ENCODE measurements around the gene TBCEL.

The TBCEL gene

GRCh38 chr11:120998581-120998980 is 25.3 kb upstream of the TBCEL start:
- Histone ChIP-seq H3K4me3 (replicated peaks; ENCODE audit: insufficient read depth, low read length) (no peak overlapping the region), H3K27me3 (ENCODE audit: insufficient read depth, poor library complexity, severe bottlenecking) (peaks cover 15% of the 10 kb centered on the region), H3K27ac (replicated peaks) (no peak overlapping the region)
- no peak for TF ChIP-seq CTCF (IDR thresholded peaks at IDR 0.05; ENCODE audit: insufficient read depth, low read length)
- no peak for TF ChIP-seq SPI1 (IDR thresholded peaks at IDR 0.05; ENCODE audit: borderline replicate concordance, low read depth)
- TF ChIP-seq REST (IDR thresholded peaks at IDR 0.05; ENCODE audit: insufficient replicate concordance, low read depth), result no peak
- TF ChIP-seq POLR2AphosphoS5 (IDR thresholded peaks at IDR 0.05; ENCODE audit: low read depth), result no peak
- TF ChIP-seq GABPA (IDR thresholded peaks at IDR 0.05; ENCODE audit: low read depth), result no peak
- DNase-seq (ENCODE audit: low read depth in 1 of 2, low spot score in 1 of 2), result no peak

- Histone ChIP-seq H3K27me3 (ENCODE audit: insufficient read depth, poor library complexity, severe bottlenecking) (peaks cover 7% of the 10 kb centered on the region), H3K4me3 (replicated peaks; ENCODE audit: insufficient read depth, low read length) (no peak overlapping the region), H3K27ac (replicated peaks) (no peak overlapping the region)
- DNase-seq (ENCODE audit: low read depth in 1 of 2, low spot score in 1 of 2), result no peak
- TF ChIP-seq SPI1 (IDR thresholded peaks at IDR 0.05; ENCODE audit: borderline replicate concordance, low read depth) (no peak), CTCF (IDR thresholded peaks at IDR 0.05; ENCODE audit: insufficient read depth, low read length) (no peak), GABPA (IDR thresholded peaks at IDR 0.05; ENCODE audit: low read depth) (no peak), POLR2AphosphoS5 (IDR thresholded peaks at IDR 0.05; ENCODE audit: low read depth) (no peak), REST (IDR thresholded peaks at IDR 0.05; ENCODE audit: insufficient replicate concordance, low read depth) (no peak)
Measured at GRCh38 chr11:121004206-121004840, 19.6 kb upstream of the TBCEL start.

- Histone ChIP-seq H3K27ac (replicated peaks) (no peak overlapping the region), H3K27me3 (ENCODE audit: insufficient read depth, poor library complexity, severe bottlenecking) (peaks cover 4% of the 10 kb centered on the region), H3K4me3 (replicated peaks; ENCODE audit: insufficient read depth, low read length) (no peak overlapping the region)
- DNase-seq (ENCODE audit: low read depth in 1 of 2, low spot score in 1 of 2), result no peak
- TF ChIP-seq POLR2AphosphoS5 (IDR thresholded peaks at IDR 0.05; ENCODE audit: low read depth), result no peak
- TF ChIP-seq REST (IDR thresholded peaks at IDR 0.05; ENCODE audit: insufficient replicate concordance, low read depth), result no peak
- TF ChIP-seq GABPA (IDR thresholded peaks at IDR 0.05; ENCODE audit: low read depth), result no peak
- no peak for TF ChIP-seq CTCF (IDR thresholded peaks at IDR 0.05; ENCODE audit: insufficient read depth, low read length)
- no peak for TF ChIP-seq SPI1 (IDR thresholded peaks at IDR 0.05; ENCODE audit: borderline replicate concordance, low read depth)
Measured at GRCh38 chr11:121006922-121007321, 17.0 kb upstream of the TBCEL start.
